KOPT-K1 (cell line): Measurements from ENCODE around the gene C2CD3.
A peak's percentile ranks its signal among the peaks of the same experiment; 100 is the strongest.
"Not testable (repeated sequence)": the region's sequence is repeated elsewhere in the genome, so short reads cannot be mapped to it uniquely, and the experiment has no call there.

Experiments used
- H3K27ac ChIP-seq: fragments of 200-600 bp; sonication (generic); 2 replicates; pipeline ENCODE4 v1.5.1; 2016; ENCODE audit warnings: antibody characterized with exemption, mild to moderate bottlenecking, low read depth, low read length; ENCODE audit not compliant: poor library complexity, severe bottlenecking
- H3K36me3 ChIP-seq: fragments of 200-600 bp; sonication (generic); 2 replicates; pipeline ENCODE4 v1.5.1; 2017; ENCODE audit warnings: antibody characterized with exemption, mild to moderate bottlenecking, low read length, moderate library complexity; ENCODE audit not compliant: insufficient read depth
- H3K9me3 ChIP-seq: fragments of 200-600 bp; sonication (generic); 2 replicates; pipeline ENCODE4 v1.5.1; 2017; ENCODE audit warnings: antibody characterized with exemption, low read length, mild to moderate bottlenecking; ENCODE audit not compliant: insufficient read depth, poor library complexity, severe bottlenecking

C2CD3 gene

DNA sequence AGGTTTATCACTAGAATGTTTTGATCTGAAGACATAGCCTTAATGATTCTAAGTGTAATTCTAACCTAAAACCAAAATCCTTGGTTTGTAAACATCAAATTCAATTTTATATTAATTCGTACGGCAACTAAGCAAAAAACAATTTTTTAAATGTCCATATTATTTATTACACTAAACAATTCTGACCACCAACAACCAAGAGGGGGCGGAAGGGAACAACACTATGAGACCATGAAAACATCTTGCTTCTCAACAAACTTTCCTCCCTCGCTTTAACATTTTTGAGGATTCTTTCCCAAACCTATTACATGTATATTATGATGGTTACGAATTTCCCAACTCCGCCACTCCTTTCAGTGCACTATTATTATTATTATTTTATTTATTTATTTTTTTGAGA lies 181.6 kb downstream of the C2CD3 start:
- Histone ChIP-seq H3K36me3 (no peaks in the 10 kb centered on the region), H3K27ac (no peak overlapping the region), H3K9me3 (no peaks in the 10 kb centered on the region)

DNA sequence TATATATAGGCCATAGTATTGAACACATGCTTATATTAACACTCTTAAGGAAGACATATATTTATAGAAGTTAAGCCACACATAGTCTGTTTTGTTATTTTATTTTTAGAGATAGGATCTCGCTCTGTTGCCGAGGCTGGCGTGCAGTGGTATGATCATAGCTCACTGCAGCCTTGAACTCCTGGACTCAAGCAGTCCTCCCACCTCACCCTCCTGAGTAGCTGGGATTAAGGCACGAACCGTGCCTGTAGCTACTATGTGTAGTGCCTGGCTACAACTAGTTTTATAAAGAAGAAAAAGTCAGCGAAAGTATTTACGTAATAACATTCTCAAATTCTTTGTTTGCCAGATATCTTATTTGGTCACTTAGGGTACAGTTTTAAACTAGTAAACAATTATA lies 182.6 kb downstream of the C2CD3 start:
- Histone ChIP-seq H3K9me3 (no peaks in the 10 kb centered on the region), H3K36me3 (no peaks in the 10 kb centered on the region), H3K27ac (no peak overlapping the region)

DNA sequence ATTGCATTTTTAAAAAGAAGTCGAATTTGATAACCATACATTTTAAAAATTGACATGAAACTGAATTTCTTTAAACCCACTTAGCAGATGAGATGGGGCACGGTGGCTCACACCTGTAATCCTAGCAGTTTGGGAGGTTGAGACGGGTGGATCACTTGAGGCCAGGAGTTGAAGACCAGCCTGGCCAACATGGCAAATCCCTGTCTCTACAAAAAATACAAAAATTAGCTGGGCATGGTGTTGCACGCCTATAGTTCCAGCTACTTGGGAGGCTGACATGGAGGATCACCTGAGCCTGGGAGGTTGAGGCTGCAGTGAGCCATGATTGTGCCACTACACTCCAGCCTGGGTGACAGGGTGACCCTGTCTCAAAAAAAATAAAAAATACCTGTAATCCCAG lies 185.1 kb downstream of the C2CD3 start:
- not testable (repeated sequence) for H3K9me3 ChIP-seq, H3K27ac ChIP-seq

DNA sequence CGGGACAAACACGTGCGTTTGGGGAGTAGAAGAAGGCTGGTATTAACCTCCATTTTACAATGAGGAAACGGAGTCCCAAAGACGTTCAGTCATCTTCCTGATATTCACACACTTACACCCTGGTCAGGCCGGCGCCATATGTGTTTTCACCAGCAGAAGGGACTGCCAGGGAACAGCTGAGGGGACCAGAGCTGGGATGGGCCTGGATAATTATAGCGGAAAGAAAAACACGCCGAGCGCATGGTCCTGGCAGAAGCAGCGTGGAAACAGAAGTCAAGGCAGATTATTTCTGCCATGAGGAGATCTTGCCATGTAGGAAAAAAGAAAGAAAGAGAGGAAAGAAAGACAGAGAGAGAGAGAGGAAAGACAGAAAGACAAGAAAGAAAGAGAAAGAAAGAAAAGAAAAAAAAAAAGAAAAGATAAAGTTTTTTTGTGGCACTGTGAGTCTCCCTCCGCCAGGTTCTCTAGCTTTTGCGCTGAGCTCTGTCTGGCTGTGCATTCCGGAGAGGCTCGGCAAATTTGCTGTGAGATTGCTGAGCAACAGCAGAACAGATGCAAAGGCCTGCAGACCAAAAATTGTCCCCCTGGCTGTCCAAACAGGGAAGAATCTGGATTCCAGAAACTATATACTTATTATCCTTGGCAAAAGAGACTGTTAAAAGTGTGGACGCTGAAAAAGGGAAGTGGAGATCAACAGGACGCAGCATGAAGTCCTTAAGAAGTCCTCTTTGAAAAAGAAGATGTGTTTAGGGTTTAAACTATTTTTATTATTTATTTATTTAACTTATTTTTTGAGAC lies 186.9 kb downstream of the C2CD3 start:
- Histone ChIP-seq H3K27ac (peak overlapping the region; percentile 99), H3K36me3 (peaks cover 28% of the 10 kb centered on the region), H3K9me3 (no peaks in the 10 kb centered on the region)

More for the DNA sequence above, 185.1 kb downstream of the C2CD3 start:
- peaks cover 13% of the 10 kb centered on the region for H3K36me3 ChIP-seq

DNA sequence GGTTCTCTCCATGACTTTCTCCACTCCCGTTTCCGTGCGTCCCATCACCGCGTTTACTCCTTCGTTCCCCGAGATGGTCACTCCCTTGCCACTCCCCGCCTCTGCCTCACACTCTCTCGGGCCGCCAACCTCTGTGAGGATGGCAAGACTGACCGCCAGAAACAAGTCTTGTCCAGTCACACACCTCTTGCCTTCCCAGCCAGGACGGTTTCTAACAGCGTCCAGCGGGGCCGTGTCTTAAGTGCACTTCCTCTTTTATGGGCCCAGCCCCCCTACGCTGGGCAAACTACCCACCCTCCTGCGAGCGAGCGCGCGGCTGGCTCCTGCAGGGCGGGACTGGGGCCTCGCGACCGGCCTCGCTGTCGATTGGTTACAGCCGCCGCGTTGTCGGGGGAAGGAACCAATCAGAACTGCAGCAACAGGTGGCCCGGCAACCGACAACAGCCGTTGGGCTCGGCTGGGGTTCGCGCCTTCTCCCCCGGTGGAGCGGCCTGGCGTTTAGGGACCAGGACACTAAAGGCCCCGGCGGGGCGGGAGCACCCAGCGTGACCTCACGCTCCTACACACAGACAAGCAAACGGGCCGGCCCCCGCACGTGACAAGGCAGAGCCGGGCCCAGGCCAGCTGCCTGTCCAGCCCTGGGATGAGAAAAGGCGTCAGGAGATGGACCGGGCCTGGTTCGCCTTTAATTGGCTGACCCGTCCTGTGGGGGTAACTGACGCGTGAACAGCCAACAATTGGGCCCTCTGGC lies 187.6 kb downstream of the C2CD3 start:
- H3K36me3 ChIP-seq: peaks cover 36% of the 10 kb centered on the region
- H3K9me3 ChIP-seq: no peaks in the 10 kb centered on the region
- peak overlapping the region; percentile 99 for H3K27ac ChIP-seq

DNA sequence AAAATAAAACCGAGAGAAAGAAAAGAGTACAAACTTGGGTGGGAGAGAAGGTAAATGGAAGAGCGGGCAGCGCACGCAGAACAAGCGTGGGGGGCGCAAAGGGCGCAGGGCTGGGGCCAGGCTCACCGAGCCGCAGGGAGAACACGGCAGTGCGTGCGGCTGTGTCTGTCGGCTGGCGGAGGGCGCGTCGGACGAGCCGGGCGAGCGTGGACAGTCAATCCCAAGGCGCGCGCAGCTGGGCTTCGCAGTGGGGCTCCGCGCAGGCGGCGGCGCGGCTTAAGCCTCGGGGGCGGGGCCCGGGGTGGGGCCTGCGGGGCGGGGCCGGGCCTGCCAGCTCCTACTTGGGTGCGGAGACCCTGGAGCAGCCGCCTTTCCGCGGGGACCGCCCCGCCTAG lies 188.2 kb downstream of the C2CD3 start, which contains the start of gene UCP2:
Gene UCP2 (minus strand): TSS at position 249 of the 395 bp plus-strand sequence. CDS start 4,465 bp downstream, outside the sequence.
- Histone ChIP-seq H3K27ac (peak within 1 kb of the TSS; percentile 99), H3K9me3 (no peaks in the 10 kb centered on the region)

DNA sequence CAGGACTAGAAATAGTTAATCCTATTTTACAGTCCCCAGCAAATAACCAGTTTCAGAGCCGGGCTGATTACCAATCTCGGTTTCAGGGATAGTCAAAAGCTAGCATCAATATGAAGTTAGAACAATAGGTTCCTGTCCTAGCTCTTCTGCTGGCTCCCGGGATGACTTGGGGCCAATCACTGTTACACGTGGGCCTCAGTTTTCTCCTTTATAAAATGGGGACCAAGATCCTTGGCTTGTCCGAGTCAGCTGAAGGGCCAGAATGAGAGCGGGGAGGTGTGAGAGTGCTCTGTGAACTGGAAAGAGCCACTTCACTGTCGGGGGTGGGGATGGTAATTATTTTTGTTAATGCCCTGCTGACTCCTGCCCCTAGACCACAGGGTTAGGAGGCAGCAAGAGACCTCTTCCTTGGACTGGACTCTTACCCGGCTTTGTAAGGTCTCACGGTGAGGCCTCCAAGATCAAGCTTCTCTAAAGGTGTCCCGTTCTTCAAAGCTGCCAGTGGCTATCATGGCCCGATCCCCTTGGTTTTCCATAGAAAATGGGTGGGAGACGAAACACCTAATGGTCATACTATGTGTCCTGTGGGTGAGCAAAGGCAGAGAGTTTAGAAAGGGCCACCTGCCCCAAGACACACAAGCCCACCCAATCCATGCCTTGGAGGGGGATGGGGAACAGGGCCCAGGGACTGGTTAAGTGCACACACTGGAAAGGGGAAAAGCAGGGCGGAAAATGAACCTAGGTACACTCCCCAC lies 189.6 kb downstream of the C2CD3 start:
- H3K36me3 ChIP-seq: peaks cover 55% of the 10 kb centered on the region

More for the DNA sequence above, 188.2 kb downstream of the C2CD3 start, which contains the start of gene UCP2:
- peaks cover 41% of the 10 kb centered on the region for H3K36me3 ChIP-seq

DNA sequence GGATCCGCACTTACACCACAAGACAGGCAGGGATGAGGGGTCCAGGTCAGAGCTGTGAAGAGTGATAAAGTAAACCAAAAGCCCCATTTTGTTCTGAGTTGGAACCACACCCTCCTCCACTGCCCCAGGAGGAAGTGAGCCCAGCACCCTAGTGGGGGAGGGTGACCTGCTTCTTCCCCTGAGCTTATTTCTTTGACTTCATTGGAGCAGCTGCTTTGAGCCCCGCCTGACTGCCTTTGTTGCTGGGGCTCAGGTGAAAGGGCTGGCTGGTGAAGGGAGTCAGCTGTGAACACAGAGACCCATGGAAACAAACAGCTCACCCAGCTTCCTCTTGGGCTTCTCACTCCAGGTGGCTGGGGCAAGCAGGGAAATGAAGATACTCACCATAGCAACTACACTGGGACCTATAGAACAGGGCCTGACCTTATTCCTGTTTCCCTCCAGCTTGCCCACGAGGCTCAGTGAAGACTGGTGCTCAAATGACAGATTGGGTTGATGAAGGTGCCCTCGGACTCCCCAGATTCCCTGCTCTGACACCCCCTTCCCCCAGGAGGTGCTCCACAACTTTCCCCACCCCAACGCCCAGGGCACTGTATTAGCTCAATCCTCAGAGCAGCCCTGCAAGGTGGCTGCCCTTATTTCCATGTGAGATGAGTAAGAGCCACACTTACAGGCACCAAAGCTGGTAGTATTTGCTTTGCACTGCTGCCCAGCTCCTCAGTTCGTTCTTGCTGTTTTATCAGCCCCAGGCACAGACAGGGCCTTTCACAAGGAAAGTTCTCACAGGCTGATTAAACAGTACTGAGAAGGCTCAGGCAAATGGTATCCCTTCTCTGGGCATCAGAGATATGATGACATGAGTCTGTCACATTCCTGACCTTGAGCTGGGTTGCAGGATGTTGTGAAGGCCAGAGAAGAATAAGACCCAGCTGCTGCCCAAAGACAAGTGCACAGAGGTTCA lies 190.5 kb downstream of the C2CD3 start:
- Histone ChIP-seq H3K36me3 (peaks cover 64% of the 10 kb centered on the region), H3K27ac (peak overlapping the region; percentile 99), H3K9me3 (no peaks in the 10 kb centered on the region)

More for the DNA sequence above, 189.6 kb downstream of the C2CD3 start:
- Histone ChIP-seq H3K27ac (peak overlapping the region; percentile 99), H3K9me3 (no peaks in the 10 kb centered on the region)

DNA sequence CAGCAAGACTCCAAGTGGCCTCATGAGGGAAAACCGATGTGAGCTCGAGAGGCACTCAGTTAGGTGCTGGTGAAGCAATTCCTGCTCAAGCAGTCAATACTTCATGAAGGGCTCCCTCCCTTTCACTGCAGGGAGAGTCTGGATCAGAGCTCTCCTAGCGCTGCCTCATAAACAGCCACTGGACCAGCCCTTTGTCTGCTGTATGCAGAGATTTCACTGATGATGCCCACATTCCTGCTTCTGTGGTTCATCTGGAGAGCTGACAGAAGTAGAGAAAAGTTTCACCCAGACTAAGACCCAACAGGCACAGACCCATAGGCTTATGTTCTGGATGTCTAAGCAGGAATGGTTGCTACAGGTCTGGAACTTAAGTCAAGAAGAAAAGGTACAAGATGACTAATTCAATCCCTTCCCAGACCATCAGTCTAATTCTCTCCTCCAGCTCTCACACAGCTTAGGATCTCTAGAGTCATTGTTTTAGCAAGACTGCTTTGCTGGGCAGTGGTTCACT lies 192.2 kb downstream of the C2CD3 start:
- H3K36me3 ChIP-seq: peaks cover 78% of the 10 kb centered on the region
- H3K27ac ChIP-seq: no peak overlapping the region
- H3K9me3 ChIP-seq: no peaks in the 10 kb centered on the region

DNA sequence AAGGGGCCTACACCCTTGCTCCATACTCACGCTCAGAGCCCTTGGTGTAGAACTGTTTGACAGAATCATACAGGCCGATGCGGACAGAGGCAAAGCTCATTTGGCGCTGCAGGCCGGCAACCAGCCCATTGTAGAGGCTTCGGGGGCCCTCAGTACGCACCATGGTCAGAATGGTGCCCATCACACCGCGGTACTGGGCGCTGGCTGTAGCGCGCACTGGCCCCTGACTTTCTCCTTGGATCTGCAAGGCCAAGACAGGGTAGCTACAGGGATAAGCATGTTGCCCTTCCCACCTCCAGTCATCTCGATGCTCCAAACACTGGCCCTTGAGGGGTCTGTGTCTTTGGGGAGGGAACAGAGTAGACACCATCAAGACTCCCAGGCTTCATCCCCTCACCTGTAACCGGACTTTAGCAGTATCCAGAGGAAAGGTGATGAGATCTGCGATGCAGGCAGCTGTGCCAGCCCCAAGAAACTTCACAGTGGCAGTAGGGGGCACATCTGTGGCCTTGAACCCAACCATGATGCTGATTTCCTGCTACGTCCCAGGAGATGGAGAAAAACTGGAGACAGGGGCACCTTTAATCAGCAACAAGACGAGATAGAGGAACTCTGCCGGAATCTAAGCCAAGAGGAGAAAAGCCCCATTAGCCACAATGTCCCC lies 192.8 kb downstream of the C2CD3 start:
- Histone ChIP-seq H3K27ac (no peak overlapping the region), H3K36me3 (peaks cover 84% of the 10 kb centered on the region), H3K9me3 (no peaks in the 10 kb centered on the region)

DNA sequence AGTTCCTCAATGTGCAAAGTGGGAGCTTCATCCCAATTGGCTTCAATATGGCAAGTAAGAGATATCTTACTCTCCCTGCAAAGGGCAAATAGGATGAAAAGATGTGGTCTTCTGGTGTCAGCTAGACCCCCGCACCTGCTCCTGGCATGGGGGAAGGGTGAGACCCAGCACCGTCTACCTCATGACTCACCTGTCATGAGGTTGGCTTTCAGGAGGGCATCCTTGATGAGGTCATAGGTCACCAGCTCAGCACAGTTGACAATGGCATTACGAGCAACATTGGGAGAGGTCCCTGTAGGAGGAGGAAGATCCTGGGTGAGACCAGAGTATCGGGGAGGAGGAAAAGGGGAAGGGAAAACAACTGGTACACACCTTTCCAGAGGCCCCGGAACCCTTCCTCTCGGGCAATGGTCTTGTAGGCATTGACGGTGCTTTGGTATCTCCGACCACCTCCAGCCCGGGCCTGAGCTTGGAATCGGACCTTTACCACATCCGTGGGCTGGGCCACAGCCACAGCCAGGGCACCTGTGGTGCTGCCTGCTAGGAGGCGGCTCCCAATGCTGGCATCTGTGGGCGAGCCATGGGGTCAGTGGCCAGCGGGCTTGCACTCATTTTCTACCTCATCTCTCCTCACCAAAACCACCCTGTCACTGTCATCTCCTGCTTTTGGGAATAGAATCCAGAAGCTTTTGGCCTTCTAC lies 194.2 kb downstream of the C2CD3 start:
- Histone ChIP-seq H3K36me3 (peaks cover 89% of the 10 kb centered on the region), H3K9me3 (no peaks in the 10 kb centered on the region), H3K27ac (no peak overlapping the region)

DNA sequence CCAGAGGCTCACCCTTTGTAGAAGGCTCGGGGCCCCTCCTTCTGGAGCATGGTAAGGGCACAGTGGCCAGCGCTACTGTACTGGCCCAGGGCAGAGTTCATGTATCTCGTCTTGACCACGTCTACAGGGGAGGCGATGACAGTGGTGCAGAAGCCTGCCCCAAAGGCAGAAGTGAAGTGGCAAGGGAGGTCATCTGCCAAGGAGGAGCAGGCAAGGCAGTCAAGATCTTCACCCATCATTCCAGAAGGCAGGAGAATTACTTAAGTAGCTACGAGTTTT lies 195.4 kb downstream of the C2CD3 start:
- peak overlapping the region; percentile 40 for H3K27ac ChIP-seq
- H3K36me3 ChIP-seq: peaks cover 77% of the 10 kb centered on the region
- no peaks in the 10 kb centered on the region for H3K9me3 ChIP-seq
